HCT116 (cell line): Measurements from ENCODE around the gene GOLGA3. TPM values are rescaled to one million over a fixed set of nuclear protein-coding genes. Genes with fewer than 3 reads are reported as not detected.

ENCODE experiments used
- ATAC-seq: fragments of 200-7000 bp; cut with Tn5 transposase; 2 replicates; pipeline ENCODE4 v1.9.1; 2020; ENCODE audit warnings: mild to moderate bottlenecking, moderate library complexity
- BruUV-seq: library from RNA; stranded (reverse); fragments of 400-500 nt; replicated peaks from 2 replicates; lab custom pipeline; 2021; lab: Mats Ljungman, UMichigan
- CTCF ChIA-PET: fragments of 300-600 bp; sonication (Branson Sonifier 250); formaldehyde crosslinking; loops from one replicate; lab custom pipeline; 2021; ENCODE audit warnings: antibody characterized with exemption; lab: Charles Lee
- POLR2A ChIA-PET: fragments of 300-600, 350-600 bp; sonication (Branson Sonifier 250); formaldehyde crosslinking; loops from one replicate; lab custom pipeline; 2021; ENCODE audit warnings: antibody characterized with exemption; lab: Charles Lee
- RAD21 ChIA-PET, 2 experiments: fragments of 300-600 bp; sonication (Branson Sonifier 250); formaldehyde crosslinking; loops; one replicate each; lab custom pipeline; 2023; ENCODE audit warnings: low total read pairs in 2 of 2; ENCODE audit not compliant: uncharacterized antibody in 2 of 2, unreplicated experiment in 2 of 2, low non-redundant PET in 1 of 2; lab: Charles Lee
- DNase-seq: peaks from one replicate; pipeline ENCODE4 v3.0.0-alpha.2; 2010; ENCODE audit warnings: low read depth, low spot score
- H2AFZ ChIP-seq: fragments of 200-600 bp; shearing (Covaris generic), sonication (generic); 2 replicates; pipeline ENCODE4 v1.6.1; 2017; ENCODE audit warnings: low read depth, mixed run types, mixed read lengths, antibody characterized with exemption, low read length; ENCODE audit not compliant: poor library complexity, severe bottlenecking
- H3K27ac ChIP-seq: 2 replicates; pipeline ENCODE4 v1.5.1; 2012; ENCODE audit warnings: low read depth, low read length
- H3K27me3 ChIP-seq: fragments of 200-600 bp; sonication (generic); 2 replicates; pipeline ENCODE4 v1.6.1; 2016; ENCODE audit warnings: mixed run types, low read length, mixed read lengths; ENCODE audit not compliant: insufficient read depth
- H3K36me3 ChIP-seq, 2 experiments: fragments of 200-500 bp in 1 of 2; fragments of 200-600 bp in 1 of 2; sonication (Bioruptor generic) in 1 of 2; sonication (generic) in 1 of 2; 2 replicates each; pipeline versions ENCODE4 v1.5.1 to v1.6.1; 2014 to 2016; ENCODE audit warnings: low read length in 2 of 2, inconsistent platforms in 1 of 2, mixed read lengths in 1 of 2, mixed run types in 1 of 2; ENCODE audit not compliant: insufficient read depth in 2 of 2, control insufficient read depth in 1 of 2
- H3K4me1 ChIP-seq, 2 experiments: fragments of 200-600 bp in 1 of 2; sonication (generic) in 1 of 2; 2 replicates each; pipeline versions ENCODE4 v1.5.1 to v1.6.1; 2012 to 2017; ENCODE audit warnings: low read length in 2 of 2, inconsistent platforms in 1 of 2, mild to moderate bottlenecking in 1 of 2, mixed read lengths in 1 of 2, mixed run types in 1 of 2, moderate library complexity in 1 of 2; ENCODE audit not compliant: insufficient read depth in 2 of 2, control insufficient read depth in 1 of 2
- H3K4me2 ChIP-seq: fragments of 200-600 bp; sonication (generic); 2 replicates; pipeline ENCODE4 v1.6.1; 2017; ENCODE audit warnings: mixed run types, low read length, mixed read lengths
- H3K4me3 ChIP-seq, 2 experiments: fragments of 200-600 bp in 1 of 2; sonication (generic) in 1 of 2; replicated peaks in 1 of 2; 2 replicates each; pipeline ENCODE4 v1.5.1; 2011 to 2016; ENCODE audit warnings: low read length in 2 of 2, control low read depth in 1 of 2, low read depth in 1 of 2, mild to moderate bottlenecking in 1 of 2, mixed read lengths in 1 of 2, mixed run types in 1 of 2
- H3K79me2 ChIP-seq: fragments of 200-600 bp; sonication (generic); 2 replicates; pipeline ENCODE4 v1.6.1; 2017; ENCODE audit warnings: mild to moderate bottlenecking, mixed run types, low read length, moderate library complexity, mixed read lengths; ENCODE audit not compliant: insufficient read depth
- H3K9ac ChIP-seq: fragments of 200-600 bp; sonication (generic); 2 replicates; pipeline ENCODE4 v1.6.1; 2016; ENCODE audit warnings: low read length, mixed read lengths
- H3K9me2 ChIP-seq: fragments of 200-600 bp; sonication (generic), shearing (Covaris generic); 2 replicates; pipeline ENCODE4 v1.6.1; 2017; ENCODE audit warnings: mixed run types, mild to moderate bottlenecking, moderate library complexity; ENCODE audit not compliant: insufficient read depth
- H3K9me3 ChIP-seq, 2 experiments: fragments of 200-500 bp in 1 of 2; fragments of 200-600 bp in 1 of 2; sonication (Bioruptor generic) in 1 of 2; sonication (generic) in 1 of 2; 2 replicates each; pipeline ENCODE4 v1.6.1; 2014 to 2017; ENCODE audit warnings: low read length in 2 of 2, mixed read lengths in 2 of 2, inconsistent platforms in 1 of 2, low read depth in 1 of 2, mild to moderate bottlenecking in 1 of 2, mixed run types in 1 of 2, moderate library complexity in 1 of 2; ENCODE audit not compliant: control insufficient read depth in 1 of 2, insufficient read depth in 1 of 2
- H4K20me1 ChIP-seq: fragments of 200-600 bp; sonication (generic), shearing (Covaris generic); 2 replicates; pipeline ENCODE4 v1.6.1; 2017; ENCODE audit warnings: mixed run types, mild to moderate bottlenecking, moderate library complexity; ENCODE audit not compliant: insufficient read depth
- CEBPB ChIP-seq: IDR thresholded peaks from 2 replicates; pipeline ENCODE4 v1.6.1; 2012; ENCODE audit warnings: low read depth
- EZH2phosphoT487 ChIP-seq: fragments of 200-600 bp; IDR thresholded peaks from 2 replicates; pipeline ENCODE4 v1.6.1; 2018; ENCODE audit warnings: antibody characterized with exemption, borderline replicate concordance
- JUND ChIP-seq: IDR thresholded peaks from 2 replicates; pipeline ENCODE4 v1.6.1; 2012
- POLR2A ChIP-seq: IDR thresholded peaks from 2 replicates; pipeline ENCODE4 v1.7.0; 2011; ENCODE audit warnings: borderline replicate concordance; ENCODE audit not compliant: insufficient read depth, insufficient read length; ENCODE audit errors: extremely low read depth
- POLR2AphosphoS5 ChIP-seq: IDR thresholded peaks from 2 replicates; pipeline ENCODE4 v1.6.1; 2011; ENCODE audit warnings: mild to moderate bottlenecking, low read depth, low read length, moderate library complexity
- TCF7L2 ChIP-seq: IDR thresholded peaks from 2 replicates; pipeline ENCODE4 v1.7.0; 2011; ENCODE audit warnings: borderline replicate concordance, inconsistent platforms; ENCODE audit not compliant: insufficient read depth, insufficient read length; ENCODE audit errors: extremely low read depth
- YY1 ChIP-seq: IDR thresholded peaks from 2 replicates; pipeline ENCODE4 v1.6.1; 2011; ENCODE audit warnings: low read length, low read depth, moderate library complexity, mild to moderate bottlenecking; ENCODE audit not compliant: insufficient replicate concordance; ENCODE audit errors: extremely low read depth
- ZFX ChIP-seq: fragments of 450-650 bp; IDR thresholded peaks from 2 replicates; pipeline ENCODE4 v1.6.1; 2017
- ZNF274 ChIP-seq: fragments of 200-500 bp; sonication (Bioruptor generic); IDR thresholded peaks from 2 replicates; pipeline ENCODE4 v1.6.1; 2014; ENCODE audit warnings: mild to moderate bottlenecking, low read depth, low read length, inconsistent platforms
- intact Hi-C: fragments of 100-400 bp; cut with micrococcal nuclease; formaldehyde crosslinking; loops from 2 replicates; pipeline ENCODE4 v1.10.0; 2022
- total RNA-seq: library from RNA; stranded (reverse); gene quantifications from one replicate; pipeline ENCODE4 v1.2.1, GENCODE V29; 2021; ENCODE audit not compliant: unreplicated experiment
- TF ChIP-seq, protein P1 (sequence below): IDR thresholded peaks from 2 replicates; pipeline ENCODE4 v1.6.1; 2012
- TF ChIP-seq, protein P2 (sequence below): IDR thresholded peaks from 2 replicates; pipeline ENCODE4 v1.6.1; 2012

Gene GOLGA3
- total RNA-seq, 1 experiment from 2014 or later = 35.1 TPM

DNA sequence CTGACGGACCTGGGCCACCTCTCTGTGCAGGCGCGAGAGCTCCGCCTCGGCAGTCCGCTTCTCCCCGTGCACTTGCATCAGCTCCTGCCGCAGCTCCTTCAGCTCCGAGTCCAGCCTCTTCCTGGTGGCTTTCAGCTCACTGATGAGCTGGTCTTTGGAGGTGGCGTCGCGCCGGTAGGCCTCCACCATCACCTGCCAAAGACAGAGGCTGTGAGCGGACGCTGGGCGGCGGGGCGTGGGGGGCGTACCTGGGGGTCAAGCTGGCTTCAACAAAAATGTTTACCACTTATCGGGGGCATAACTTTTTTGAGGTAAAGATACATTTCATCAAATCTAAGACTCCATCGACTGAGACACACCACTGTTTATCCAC, 39.6 kb downstream of the GOLGA3 start:
- no peaks in the 10 kb centered on the region for H3K9me3 ChIP-seq
- ChIA-PET RAD21 (no interaction called here), CTCF (no interaction called here), POLR2A (no interaction called here)
- H3K9me2 ChIP-seq = no peaks in the 10 kb centered on the region
- H3K4me3 ChIP-seq = no peak overlapping the region
- H3K4me2 ChIP-seq = no peak overlapping the region
- no peaks in the 10 kb centered on the region for H3K4me1 ChIP-seq
- no peak overlapping the region for H2AFZ ChIP-seq
- H3K9ac ChIP-seq = no peak overlapping the region
- no peaks in the 10 kb centered on the region for H3K27me3 ChIP-seq
- BruUV-seq = no TSS peak
- H4K20me1 ChIP-seq = no peaks in the 10 kb centered on the region
- no peak overlapping the region for H3K27ac ChIP-seq
- H3K36me3 ChIP-seq = peaks cover 4 to 7% of the 10 kb centered on the region in 2 experiments; a peak in 3 of 4 replicates
- no peak for ATAC-seq
- intact Hi-C loops = no loop called here
- H3K79me2 ChIP-seq = no peaks in the 10 kb centered on the region
- TF ChIP-seq YY1 = no peak
- TF ChIP-seq, protein P1, sequence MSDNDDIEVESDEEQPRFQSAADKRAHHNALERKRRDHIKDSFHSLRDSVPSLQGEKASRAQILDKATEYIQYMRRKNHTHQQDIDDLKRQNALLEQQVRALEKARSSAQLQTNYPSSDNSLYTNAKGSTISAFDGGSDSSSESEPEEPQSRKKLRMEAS = no peak
- TF ChIP-seq POLR2AphosphoS5 = no peak
- TF ChIP-seq, protein P2, sequence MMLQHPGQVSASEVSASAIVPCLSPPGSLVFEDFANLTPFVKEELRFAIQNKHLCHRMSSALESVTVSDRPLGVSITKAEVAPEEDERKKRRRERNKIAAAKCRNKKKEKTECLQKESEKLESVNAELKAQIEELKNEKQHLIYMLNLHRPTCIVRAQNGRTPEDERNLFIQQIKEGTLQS = no peak
- TF ChIP-seq EZH2phosphoT487 = no peak
- TF ChIP-seq ZFX = no peak
- no peak for TF ChIP-seq POLR2A
- TF ChIP-seq CEBPB = no peak
- TF ChIP-seq ZNF274 = no peak
- no peak for TF ChIP-seq JUND
- TF ChIP-seq TCF7L2 = no peak
- DNase-seq = no peak
